Liver (tissue), 3 donors: Measurements from ENCODE around the gene PPFIA1.

Source experiments
- ATF3 ChIP-seq: IDR thresholded peaks from 2 replicates; pipeline ENCODE4 v1.6.1; 2016; ENCODE audit warnings: antibody characterized with exemption
- CTCF ChIP-seq: fragments of 150-350 bp; IDR thresholded peaks from 2 replicates; pipeline ENCODE4 v1.5.1; 2017; ENCODE audit warnings: improper control_type of control experiment, low read depth, low read length; ENCODE audit not compliant: missing input control
- EGR1 ChIP-seq, 2 donors: IDR thresholded peaks; 2 replicates each; pipeline ENCODE4 v1.6.1; 2016 to 2018; ENCODE audit warnings: antibody characterized with exemption in 2 of 2, low read depth in 2 of 2
- GABPA ChIP-seq, 2 donors: IDR thresholded peaks in 1 of 2; conservative IDR thresholded peaks in 1 of 2; 2 replicates each; pipeline ENCODE4 v1.6.1; 2016; ENCODE audit warnings: antibody characterized with exemption in 2 of 2, mild to moderate bottlenecking in 1 of 2, moderate library complexity in 1 of 2
- HNF4A ChIP-seq, 2 donors: conservative IDR thresholded peaks; 2 replicates each; pipeline ENCODE4 v1.6.1; 2016; ENCODE audit warnings: antibody characterized with exemption in 2 of 2, mild to moderate bottlenecking in 2 of 2
- JUND ChIP-seq, 2 donors: IDR thresholded peaks; 2 replicates each; pipeline ENCODE4 v1.6.1; 2016; ENCODE audit warnings: antibody characterized with exemption in 2 of 2
- MAX ChIP-seq: IDR thresholded peaks from 2 replicates; pipeline ENCODE4 v1.6.1; 2016; ENCODE audit warnings: antibody characterized with exemption
- RAD21 ChIP-seq, 2 donors: IDR thresholded peaks; 2 replicates each; pipeline ENCODE4 v1.6.1; 2016; ENCODE audit warnings: antibody characterized with exemption in 2 of 2, mild to moderate bottlenecking in 2 of 2
- REST ChIP-seq: IDR thresholded peaks from 2 replicates; pipeline ENCODE4 v1.6.1; 2016; ENCODE audit warnings: antibody characterized with exemption, mild to moderate bottlenecking
- RXRA ChIP-seq, 2 donors: IDR thresholded peaks; 2 replicates each; pipeline ENCODE4 v1.6.1; 2017 to 2018; ENCODE audit warnings: antibody characterized with exemption in 2 of 2, mild to moderate bottlenecking in 1 of 2
- SP1 ChIP-seq: IDR thresholded peaks from 2 replicates; pipeline ENCODE4 v1.6.1; 2018; ENCODE audit warnings: antibody characterized with exemption, mild to moderate bottlenecking
- TAF1 ChIP-seq: conservative IDR thresholded peaks from 2 replicates; pipeline ENCODE4 v1.6.1; 2016; ENCODE audit warnings: antibody characterized with exemption, mild to moderate bottlenecking
- YY1 ChIP-seq: IDR thresholded peaks from 2 replicates; pipeline ENCODE4 v1.6.1; 2016; ENCODE audit warnings: antibody characterized with exemption, mild to moderate bottlenecking
- ZBTB33 ChIP-seq: IDR thresholded peaks from 2 replicates; pipeline ENCODE4 v1.6.1; 2016; ENCODE audit warnings: antibody characterized with exemption
- donor health status: healthy.
- donor health status: healthy.

DNA sequence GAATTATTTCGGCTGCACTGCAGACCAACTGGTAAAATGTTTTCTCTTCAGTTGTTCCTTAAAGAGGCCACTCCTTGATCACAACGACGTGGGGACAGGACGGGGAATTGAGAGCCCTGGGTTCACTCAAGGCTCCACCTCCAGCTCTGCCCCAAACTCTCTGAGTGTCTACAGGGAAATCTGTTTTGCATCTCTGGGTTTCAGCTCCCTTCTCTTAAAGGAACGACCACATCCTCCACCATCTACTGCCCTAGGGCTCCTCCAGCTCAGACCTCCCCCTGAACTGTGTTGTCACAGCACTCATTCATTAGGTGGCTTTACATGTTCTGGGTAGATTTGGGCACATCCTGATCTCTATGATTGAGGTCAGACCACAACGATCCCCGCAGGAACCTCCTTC, 5.1 kb upstream of the PPFIA1 start:
- TF ChIP-seq ATF3 (no peak), CTCF (no peak), RAD21 (IDR thresholded peaks at IDR 0.05) (no peak), RXRA (IDR thresholded peaks at IDR 0.05) (no peak), GABPA (IDR thresholded peaks at IDR 0.05 in 1 of 2, conservative IDR thresholded peaks at IDR 0.05 in 1 of 2) (no peak), SP1 (no peak), YY1 (no peak), JUND (IDR thresholded peaks at IDR 0.05) (no peak), MAX (no peak), ZBTB33 (no peak), REST (no peak), TAF1 (no peak), EGR1 (IDR thresholded peaks at IDR 0.05; ENCODE audit: low read depth in 2 of 2) (no peak), HNF4A (conservative IDR thresholded peaks at IDR 0.05) (no peak)
